ENCODE results near the gene RFNG. TPM values are rescaled to one million over a fixed set of nuclear protein-coding genes. Genes with fewer than 3 reads are reported as not detected.

The RFNG gene
- total RNA-seq, 1 experiment from 2014 or later = 23.8 TPM

DNA sequence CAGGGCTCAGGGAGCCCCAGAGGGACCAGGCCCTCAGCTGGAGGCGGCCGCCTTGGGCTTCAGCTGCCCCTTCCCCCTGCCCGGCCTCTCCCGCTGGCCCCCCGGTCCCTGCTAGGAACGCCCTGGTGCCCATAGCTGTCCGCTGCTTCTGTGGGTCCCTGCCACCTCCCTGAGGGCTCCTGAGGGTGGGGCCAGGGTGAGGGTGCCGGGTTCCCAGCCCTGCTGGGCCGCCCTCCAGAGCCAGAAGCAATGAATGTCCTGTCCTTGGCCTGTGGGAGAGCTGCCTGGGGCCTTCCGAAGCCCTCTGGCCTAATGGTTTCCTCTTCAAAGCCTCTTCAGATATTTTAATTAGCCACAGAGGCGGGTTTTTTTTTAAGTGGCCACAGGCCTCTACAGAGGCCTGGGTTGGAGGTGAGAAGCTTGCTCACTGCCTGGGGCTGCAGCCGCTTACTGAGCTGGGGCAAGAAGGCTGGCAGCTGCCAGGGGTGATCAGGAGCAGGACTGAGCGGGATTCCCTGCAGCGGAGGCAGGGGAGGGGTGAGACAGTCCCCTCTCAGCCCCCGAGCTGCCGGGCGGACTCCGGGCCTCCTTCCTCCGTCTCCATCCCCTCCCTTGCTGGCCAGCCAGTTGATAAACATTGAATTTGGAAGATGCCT is 38.8 kb downstream of the RFNG start:
- H3K27ac ChIP-seq = no peak overlapping the region
- no peak overlapping the region for H3K4me3 ChIP-seq

DNA sequence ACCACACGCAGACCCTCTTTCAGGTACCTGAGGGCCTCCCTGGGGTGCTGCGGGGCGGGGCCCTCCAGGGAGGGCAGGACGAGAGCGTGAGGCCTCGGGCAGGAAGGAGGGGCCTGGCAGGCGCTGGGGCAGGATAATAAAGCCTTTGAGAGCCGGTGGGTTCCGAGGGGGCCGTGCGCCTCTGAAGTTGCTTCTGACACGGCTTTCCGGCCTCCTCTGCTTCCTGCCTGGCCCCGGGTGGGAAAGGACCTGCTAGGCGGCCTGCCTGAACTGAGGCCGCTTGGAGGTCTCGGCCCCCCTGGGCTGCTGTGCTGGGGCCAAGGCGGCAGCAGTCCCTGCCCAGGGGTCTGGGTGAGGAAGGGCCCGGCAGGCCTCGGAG is 39.4 kb downstream of the RFNG start:
- no peaks in the 10 kb centered on the region for H3K27me3 ChIP-seq (replicated peaks)
- H3K9me3 ChIP-seq (replicated peaks) = no peaks in the 10 kb centered on the region
- H3K36me3 ChIP-seq = peaks cover 14% of the 10 kb centered on the region; the same call in 1 of the 2 replicates
- no peak for DNase-seq (ENCODE audit: low read depth in 1 of 2, low spot score in 2 of 2)
- peaks cover 7% of the 10 kb centered on the region for H3K4me1 ChIP-seq (replicated peaks)
- H3K27ac ChIP-seq = no peak overlapping the region
- no peak overlapping the region for H3K4me3 ChIP-seq

More for the DNA sequence above, 38.8 kb downstream of the RFNG start:
- peaks cover 19% of the 10 kb centered on the region for H3K36me3 ChIP-seq
- no peak for DNase-seq (ENCODE audit: low read depth in 1 of 2, low spot score in 2 of 2)
- H3K9me3 ChIP-seq (replicated peaks) = no peaks in the 10 kb centered on the region
- peaks cover 2% of the 10 kb centered on the region; the same call in 1 of the 2 replicates for H3K4me1 ChIP-seq (replicated peaks)
- no peaks in the 10 kb centered on the region for H3K27me3 ChIP-seq (replicated peaks)

DNA sequence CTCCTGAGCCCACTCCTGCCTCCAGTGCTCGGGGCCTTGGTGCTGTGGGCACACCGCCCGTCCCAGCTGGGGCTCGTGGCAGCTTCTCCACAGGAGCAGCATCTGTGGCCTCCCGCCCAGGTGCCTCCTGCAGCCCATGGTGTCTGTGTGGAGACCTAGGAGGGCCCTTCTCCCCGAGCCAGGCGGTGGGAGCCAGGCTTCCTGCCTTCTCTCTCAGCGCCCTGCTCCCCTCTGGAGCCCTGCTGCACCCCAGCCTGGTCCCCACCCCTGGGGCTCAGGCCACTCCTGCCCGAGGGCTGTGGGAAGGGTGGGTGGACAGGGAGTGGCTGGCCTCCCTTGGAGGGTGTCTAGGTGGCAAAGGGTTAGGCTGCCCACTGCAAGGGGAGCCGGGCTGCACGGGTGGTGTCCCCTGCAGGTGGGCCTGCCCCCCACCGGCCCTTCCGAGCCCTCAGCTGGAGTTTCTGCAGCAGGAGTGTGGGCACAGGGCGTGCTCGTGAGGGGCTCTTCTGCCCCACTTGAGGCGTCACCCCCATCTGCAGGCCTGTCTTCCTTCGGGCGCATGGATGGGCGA is 39.9 kb downstream of the RFNG start:
- H3K9me3 ChIP-seq (replicated peaks) = no peaks in the 10 kb centered on the region
- H3K4me1 ChIP-seq (replicated peaks) = peaks cover 13% of the 10 kb centered on the region
- peaks cover 11% of the 10 kb centered on the region; the same call in 1 of the 2 replicates for H3K36me3 ChIP-seq
- H3K27ac ChIP-seq = no peak overlapping the region
- DNase-seq (ENCODE audit: low read depth in 1 of 2, low spot score in 2 of 2) = no peak
- H3K27me3 ChIP-seq (replicated peaks) = no peaks in the 10 kb centered on the region
- no peak overlapping the region for H3K4me3 ChIP-seq

DNA sequence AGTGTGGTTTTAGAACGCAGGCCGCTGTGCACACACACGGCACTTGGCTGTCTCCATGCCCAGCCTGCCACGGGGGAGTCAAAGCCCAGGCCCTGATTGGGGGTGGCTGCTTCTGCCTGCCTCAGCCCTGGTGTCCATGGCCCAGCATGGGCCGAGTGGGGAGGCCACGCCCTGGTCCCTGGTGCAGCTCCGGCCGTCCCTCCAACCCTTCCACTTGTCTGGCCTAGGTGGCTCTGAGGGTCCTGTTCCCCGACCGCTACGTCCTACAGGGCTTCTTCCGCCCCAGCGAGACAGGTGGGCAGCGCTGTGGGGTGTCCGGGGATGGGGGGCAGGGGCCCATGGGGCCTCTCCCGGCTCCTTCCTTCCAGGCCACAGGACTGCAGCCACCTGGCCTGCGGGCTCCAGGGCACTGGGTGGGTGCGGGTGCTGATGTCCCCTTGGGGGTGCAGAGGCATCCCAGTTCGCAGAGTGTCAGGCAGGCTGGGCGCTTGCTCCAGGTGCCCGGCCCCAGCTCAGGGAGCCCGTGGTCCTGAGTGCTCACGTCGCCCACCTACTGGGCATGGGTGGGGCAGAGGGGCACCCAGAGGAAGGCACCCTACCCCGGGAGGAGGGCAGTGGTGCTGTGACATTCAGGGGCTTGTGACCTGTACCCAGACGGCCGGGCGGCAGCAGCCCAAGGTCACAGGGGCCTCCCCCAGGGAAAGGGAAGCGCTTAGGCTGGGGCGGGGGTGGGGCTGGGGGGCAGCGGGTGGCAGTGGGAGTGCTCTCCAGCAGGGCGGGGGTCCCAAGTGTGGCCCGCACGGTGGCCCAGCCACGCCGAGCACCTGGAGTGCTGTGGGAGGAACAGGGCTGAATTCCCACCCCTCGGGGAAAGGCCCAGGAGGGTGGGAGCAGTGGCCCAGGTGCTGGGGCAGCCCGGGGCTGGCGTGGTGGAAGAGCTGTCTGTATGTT is 40.8 kb downstream of the RFNG start:
- no peak for DNase-seq (ENCODE audit: low read depth in 1 of 2, low spot score in 2 of 2)
- Histone ChIP-seq H3K9me3 (replicated peaks) (no peaks in the 10 kb centered on the region), H3K36me3 (peaks cover 8% of the 10 kb centered on the region; the same call in 1 of the 2 replicates), H3K4me1 (replicated peaks) (peaks cover 21% of the 10 kb centered on the region), H3K27ac (no peak overlapping the region), H3K27me3 (replicated peaks) (no peaks in the 10 kb centered on the region), H3K4me3 (no peak overlapping the region)

DNA sequence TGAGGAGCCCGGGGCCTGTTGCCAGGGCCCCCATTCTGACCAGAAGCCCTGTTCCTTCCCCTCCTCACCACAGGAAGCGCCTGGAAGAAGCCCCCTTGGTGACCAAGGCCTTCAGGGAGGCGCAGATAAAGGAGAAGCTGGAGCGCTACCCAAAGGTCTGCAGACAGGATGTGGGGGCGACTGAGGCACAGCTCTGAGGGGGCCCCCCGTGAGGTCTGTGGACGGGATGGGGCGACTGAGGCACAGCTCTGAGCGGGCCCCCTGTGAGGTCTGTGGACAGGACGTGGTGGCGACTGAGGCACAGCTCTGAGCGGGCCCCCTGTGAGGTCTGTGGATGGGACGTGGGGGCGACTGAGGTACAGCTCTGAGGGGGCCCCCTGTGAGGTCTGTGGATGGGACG is 42.2 kb downstream of the RFNG start:
- no peak overlapping the region for H3K4me3 ChIP-seq
- no peaks in the 10 kb centered on the region for H3K27me3 ChIP-seq (replicated peaks)
- no peak for DNase-seq (ENCODE audit: low read depth in 1 of 2, low spot score in 2 of 2)
- H3K36me3 ChIP-seq = peaks cover 8% of the 10 kb centered on the region; the same call in 1 of the 2 replicates
- no peak overlapping the region for H3K27ac ChIP-seq
- peaks cover 36% of the 10 kb centered on the region for H3K4me1 ChIP-seq (replicated peaks)
- H3K9me3 ChIP-seq (replicated peaks) = no peaks in the 10 kb centered on the region

DNA sequence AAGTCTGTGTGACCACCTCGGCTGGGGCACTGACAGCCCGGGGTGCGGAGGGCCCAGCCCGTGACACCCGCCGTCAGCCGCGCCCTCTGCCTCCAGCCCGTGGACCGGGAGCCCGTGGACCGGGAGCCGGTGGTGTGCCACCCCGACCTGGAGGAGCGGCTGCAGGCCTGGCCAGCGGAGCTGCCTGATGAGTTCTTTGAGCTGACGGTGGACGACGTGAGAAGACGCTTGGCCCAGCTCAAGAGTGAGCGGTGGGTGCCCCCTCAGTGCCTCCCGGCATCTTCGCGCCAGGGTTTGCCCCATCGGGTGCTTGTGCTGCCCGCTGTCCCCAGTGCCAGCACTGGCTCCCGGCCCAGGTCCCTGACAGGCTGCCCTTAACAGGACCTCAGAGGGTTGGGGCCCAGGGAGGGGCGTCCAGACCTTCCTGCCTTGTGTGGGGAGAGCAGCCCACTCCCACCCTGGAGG is 42.6 kb downstream of the RFNG start:
- no peak for DNase-seq (ENCODE audit: low read depth in 1 of 2, low spot score in 2 of 2)
- Histone ChIP-seq H3K9me3 (replicated peaks) (no peaks in the 10 kb centered on the region), H3K4me3 (no peak overlapping the region), H3K27ac (no peak overlapping the region), H3K36me3 (peaks cover 5% of the 10 kb centered on the region; the same call in 1 of the 2 replicates), H3K27me3 (replicated peaks) (no peaks in the 10 kb centered on the region), H3K4me1 (replicated peaks) (peaks cover 40% of the 10 kb centered on the region)

DNA sequence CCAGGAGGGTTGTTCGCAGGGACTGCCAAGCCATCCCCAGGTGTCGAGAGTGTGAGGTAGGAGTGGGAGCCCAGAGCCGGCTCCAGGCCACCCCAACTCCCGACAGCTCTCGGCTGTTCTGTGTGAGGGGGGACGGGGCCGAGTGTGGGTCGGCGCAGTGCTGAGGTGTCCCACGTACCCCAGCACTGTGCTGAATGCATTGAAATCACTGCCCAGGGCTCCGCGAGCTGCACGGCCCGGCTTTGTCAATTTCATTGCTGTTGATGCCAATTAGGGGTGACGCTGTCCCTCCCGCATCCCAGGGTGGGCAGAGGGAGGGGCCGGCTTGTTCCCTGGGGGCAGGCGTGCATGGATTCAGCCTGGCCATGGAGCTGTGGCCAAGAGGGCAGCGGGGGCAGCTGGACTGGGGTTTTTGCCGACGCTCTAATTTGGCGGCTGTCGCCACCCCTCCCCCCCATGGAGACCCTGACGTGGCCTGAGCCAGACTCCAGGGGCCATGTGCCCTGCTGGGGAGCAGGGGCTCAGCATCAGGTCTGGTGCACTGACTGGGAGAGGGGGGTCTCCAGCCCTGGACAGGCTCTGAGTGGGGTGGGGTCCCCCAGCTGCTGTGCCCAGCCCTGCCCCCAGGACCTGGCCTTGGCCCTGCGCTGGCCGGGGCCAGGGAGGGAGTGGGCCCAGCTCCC is 43.2 kb downstream of the RFNG start:
- Histone ChIP-seq H3K36me3 (peaks cover 5% of the 10 kb centered on the region; the same call in 1 of the 2 replicates), H3K4me1 (replicated peaks) (peaks cover 44% of the 10 kb centered on the region), H3K27ac (no peak overlapping the region), H3K4me3 (no peak overlapping the region), H3K27me3 (replicated peaks) (no peaks in the 10 kb centered on the region), H3K9me3 (replicated peaks) (no peaks in the 10 kb centered on the region)
- DNase-seq (ENCODE audit: low read depth in 1 of 2, low spot score in 2 of 2) = no peak

DNA sequence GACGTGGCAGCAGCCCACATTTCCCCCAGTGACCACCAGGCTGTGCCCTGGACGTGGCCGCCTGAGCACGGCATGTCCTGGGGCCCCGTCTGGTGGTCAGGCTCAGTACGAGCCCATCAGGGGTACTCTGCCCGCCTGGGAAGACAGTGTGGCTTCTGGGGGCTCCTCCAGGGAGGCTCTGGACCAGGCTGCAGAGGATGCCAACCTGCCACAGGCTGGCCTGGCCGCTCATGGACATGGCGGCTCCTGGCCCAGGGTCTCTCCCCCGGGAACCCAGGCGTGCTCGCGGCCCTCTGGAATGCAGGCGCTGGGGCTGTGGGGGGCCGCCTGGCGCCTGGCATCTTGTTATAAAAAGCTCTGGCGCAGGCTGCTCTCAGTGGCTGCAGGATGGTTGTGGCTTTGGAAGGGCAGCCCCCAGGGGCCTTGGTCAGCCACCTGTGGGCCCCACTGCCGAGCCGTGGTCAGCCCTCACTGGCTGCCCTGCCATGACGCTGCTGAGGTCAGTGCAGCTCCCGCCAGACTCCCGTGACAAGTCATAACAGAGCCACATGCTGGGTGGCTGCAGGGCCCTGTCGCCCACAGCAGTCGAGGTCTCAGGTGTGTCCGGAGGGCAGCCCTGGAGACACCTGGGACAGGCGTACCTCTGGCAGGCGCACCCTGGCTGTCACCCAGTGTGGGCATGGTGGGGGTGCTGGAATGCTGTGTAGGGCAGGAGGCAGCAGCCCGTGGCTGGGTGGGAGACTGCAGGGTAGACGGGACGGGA is 43.9 kb downstream of the RFNG start:
- DNase-seq (ENCODE audit: low read depth in 1 of 2, low spot score in 2 of 2) = no peak
- Histone ChIP-seq H3K36me3 (peaks cover 5% of the 10 kb centered on the region; the same call in 1 of the 2 replicates), H3K27me3 (replicated peaks) (no peaks in the 10 kb centered on the region), H3K4me3 (no peak overlapping the region), H3K4me1 (replicated peaks) (peaks cover 51% of the 10 kb centered on the region), H3K27ac (no peak overlapping the region), H3K9me3 (replicated peaks) (no peaks in the 10 kb centered on the region)

DNA sequence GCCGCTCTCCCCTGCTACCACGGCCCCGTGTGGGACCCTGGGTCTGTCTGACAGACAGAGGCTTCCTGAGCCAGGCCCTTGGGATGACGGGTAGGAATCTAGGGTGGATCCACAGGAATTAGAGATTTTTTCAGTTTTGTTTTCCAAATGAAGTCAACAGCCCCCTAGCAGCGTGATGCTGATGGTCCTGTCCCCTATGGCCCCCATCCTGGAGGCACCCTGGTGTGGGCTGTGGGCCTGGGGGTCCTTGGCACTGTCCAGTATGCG is 44.5 kb downstream of the RFNG start:
- no peaks in the 10 kb centered on the region for H3K9me3 ChIP-seq (replicated peaks)
- DNase-seq (ENCODE audit: low read depth in 1 of 2, low spot score in 2 of 2) = no peak
- H3K27me3 ChIP-seq (replicated peaks) = no peaks in the 10 kb centered on the region
- peaks cover 5% of the 10 kb centered on the region; the same call in 1 of the 2 replicates for H3K36me3 ChIP-seq
- peaks cover 57% of the 10 kb centered on the region for H3K4me1 ChIP-seq (replicated peaks)
- no peak overlapping the region for H3K27ac ChIP-seq
- no peak overlapping the region for H3K4me3 ChIP-seq

DNA sequence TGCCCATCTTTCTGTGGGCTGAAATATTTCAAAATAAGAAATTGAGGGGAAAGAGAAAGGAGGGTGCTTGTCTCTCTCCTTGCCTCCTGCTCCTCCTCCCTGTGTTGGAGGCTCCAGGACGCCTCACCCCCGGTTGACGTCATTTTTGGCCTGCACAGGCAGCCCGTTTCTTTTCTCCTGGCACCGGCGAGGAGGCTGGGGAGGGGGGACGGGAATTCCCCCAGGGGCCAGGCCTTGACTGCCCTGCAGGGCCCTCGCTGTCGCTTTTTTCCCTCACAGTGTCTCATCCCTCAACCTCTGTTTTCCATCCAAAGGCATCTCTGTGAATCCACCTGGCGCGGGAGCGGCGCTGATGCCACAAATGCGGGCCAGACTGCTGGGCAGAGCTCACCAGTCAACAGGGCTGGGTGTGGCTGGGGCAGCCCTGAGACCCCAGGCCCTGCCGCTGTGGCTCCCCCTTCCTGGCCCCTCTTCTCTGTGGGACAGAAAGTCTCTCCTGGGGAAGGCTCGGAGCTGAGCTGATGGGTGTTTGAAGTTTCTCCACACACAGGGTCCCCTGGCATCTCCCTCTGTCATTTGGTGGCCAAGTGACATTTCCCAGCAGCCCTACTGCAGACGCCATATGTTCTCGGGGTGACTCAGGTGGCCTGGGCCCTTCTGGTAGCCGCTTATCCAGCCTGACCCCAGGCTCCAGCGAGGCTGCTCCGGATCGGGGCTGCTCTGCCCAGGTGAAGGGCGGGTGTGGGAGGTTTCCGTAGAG is 45.0 kb downstream of the RFNG start:
- Histone ChIP-seq H3K4me3 (no peak overlapping the region), H3K9me3 (replicated peaks) (no peaks in the 10 kb centered on the region), H3K4me1 (replicated peaks) (peaks cover 57% of the 10 kb centered on the region), H3K27me3 (replicated peaks) (no peaks in the 10 kb centered on the region), H3K36me3 (peaks cover 5% of the 10 kb centered on the region; the same call in 1 of the 2 replicates), H3K27ac (no peak overlapping the region)
- peak; percentile 55 to 76 for DNase-seq (ENCODE audit: low read depth in 1 of 2, low spot score in 2 of 2)

DNA sequence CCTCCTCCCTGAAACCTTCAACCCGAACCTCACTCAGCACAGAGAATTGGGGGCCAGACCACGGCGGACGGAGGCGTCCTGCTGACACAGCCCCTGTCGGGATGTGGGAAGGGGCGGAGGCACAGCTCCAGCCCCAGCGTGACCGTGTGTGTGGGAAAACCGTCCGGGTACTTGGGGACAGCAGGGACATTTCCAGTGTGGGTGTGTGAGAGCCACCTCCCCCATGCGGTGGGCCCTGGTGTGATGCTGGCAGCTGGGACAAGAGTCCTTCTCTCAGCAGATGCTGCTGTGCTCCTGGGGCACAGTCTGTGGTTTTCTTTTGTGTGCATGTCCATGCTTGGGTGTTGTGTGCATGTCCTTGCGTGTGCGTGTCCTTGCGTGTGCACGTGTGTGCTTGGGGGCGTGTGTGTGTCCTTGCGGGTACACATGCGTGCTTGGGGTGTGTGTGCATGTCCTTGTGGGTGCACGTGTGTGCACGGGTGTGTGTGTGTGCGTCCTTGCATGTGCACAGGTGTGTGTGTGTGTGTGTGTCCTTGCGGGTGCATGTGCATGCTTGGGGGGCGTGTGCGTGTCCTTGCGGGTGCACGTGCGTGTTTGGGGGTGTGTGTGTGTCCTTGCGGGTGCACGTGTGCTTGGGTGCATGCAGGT is 45.8 kb downstream of the RFNG start:
- Histone ChIP-seq H3K4me3 (no peak overlapping the region), H3K4me1 (replicated peaks) (peaks cover 57% of the 10 kb centered on the region), H3K36me3 (peaks cover 3% of the 10 kb centered on the region; the same call in 1 of the 2 replicates), H3K27ac (no peak overlapping the region), H3K9me3 (replicated peaks) (no peaks in the 10 kb centered on the region), H3K27me3 (replicated peaks) (no peaks in the 10 kb centered on the region)
- DNase-seq (ENCODE audit: low read depth in 1 of 2, low spot score in 2 of 2) = no peak
